ENCODE data around the gene SGSH. TPM values are rescaled to one million over a fixed set of nuclear protein-coding genes. Genes with fewer than 3 reads are reported as not detected.

Gene SGSH
- total RNA-seq, 4 donors from 2014 or later = 3.2 to 11.7 (median 6.1) TPM

- no peaks in the 10 kb centered on the region for H3K27me3 ChIP-seq
- no peak for ATAC-seq
- no peaks in the 10 kb centered on the region for H3K4me1 ChIP-seq
- TF ChIP-seq POLR2A (IDR thresholded peaks at IDR 0.05) = no peak
- no peak for TF ChIP-seq CTCF (IDR thresholded peaks at IDR 0.05 in 4 of 5, conservative IDR thresholded peaks at IDR 0.05 in 1 of 5)
- in situ Hi-C loops (cut with MboI; ENCODE audit: low sequenced_read_pairs in 4 of 4) = no loop called here
- H3K4me3 ChIP-seq = no peak overlapping the region
- no peaks in the 10 kb centered on the region for H3K36me3 ChIP-seq
- intact Hi-C loops (cut with DNase I; ENCODE audit: low total_unique reads) = no loop called here
- no peak for DNase-seq
- H3K9me3 ChIP-seq = no peaks in the 10 kb centered on the region
- H3K27ac ChIP-seq = no peak overlapping the region
Observed at GRCh38 chr17:80168371-80168770, 51.8 kb downstream of the SGSH start.

GRCh38 chr17:80166446-80166845, 53.7 kb downstream of the SGSH start:
- Histone ChIP-seq H3K27ac (no peak overlapping the region), H3K4me3 (no peak overlapping the region), H3K9me3 (no peaks in the 10 kb centered on the region), H3K4me1 (no peaks in the 10 kb centered on the region), H3K27me3 (no peaks in the 10 kb centered on the region), H3K36me3 (no peaks in the 10 kb centered on the region)
- no peak for ATAC-seq
- in situ Hi-C loops (cut with MboI; ENCODE audit: low sequenced_read_pairs in 4 of 4) (no loop called here), intact Hi-C loops (cut with DNase I; ENCODE audit: low total_unique reads) (no loop called here)
- no peak for TF ChIP-seq CTCF (IDR thresholded peaks at IDR 0.05 in 4 of 5, conservative IDR thresholded peaks at IDR 0.05 in 1 of 5)
- no peak for TF ChIP-seq POLR2A (IDR thresholded peaks at IDR 0.05)
- DNase-seq = no peak

GRCh38 chr17:80164185-80164584, 55.9 kb downstream of the SGSH start:
- no peaks in the 10 kb centered on the region for H3K27me3 ChIP-seq

GRCh38 chr17:80163336-80163735, 56.8 kb downstream of the SGSH start:
- ATAC-seq (no peak), DNase-seq (no peak)
- Histone ChIP-seq H3K27me3 (no peaks in the 10 kb centered on the region), H3K27ac (no peak overlapping the region), H3K4me1 (no peaks in the 10 kb centered on the region), H3K36me3 (no peaks in the 10 kb centered on the region), H3K9me3 (no peaks in the 10 kb centered on the region), H3K4me3 (no peak overlapping the region)
- no peak for TF ChIP-seq CTCF (IDR thresholded peaks at IDR 0.05 in 4 of 5, conservative IDR thresholded peaks at IDR 0.05 in 1 of 5)
- TF ChIP-seq POLR2A (IDR thresholded peaks at IDR 0.05) = no peak
- in situ Hi-C loops (cut with MboI; ENCODE audit: low sequenced_read_pairs in 4 of 4) = no loop called here
- intact Hi-C loops (cut with DNase I; ENCODE audit: low total_unique reads) = no loop called here

More at GRCh38 chr17:80164185-80164584, 55.9 kb downstream of the SGSH start:
- Histone ChIP-seq H3K27ac (no peak overlapping the region), H3K4me1 (no peaks in the 10 kb centered on the region), H3K36me3 (no peaks in the 10 kb centered on the region), H3K9me3 (no peaks in the 10 kb centered on the region), H3K4me3 (no peak overlapping the region)
- intact Hi-C loops (cut with DNase I; ENCODE audit: low total_unique reads) (no loop called here), in situ Hi-C loops (cut with MboI; ENCODE audit: low sequenced_read_pairs in 4 of 4) (no loop called here)
- ATAC-seq = no peak
- no peak for DNase-seq
- TF ChIP-seq POLR2A (IDR thresholded peaks at IDR 0.05) (no peak), CTCF (IDR thresholded peaks at IDR 0.05 in 4 of 5, conservative IDR thresholded peaks at IDR 0.05 in 1 of 5) (no peak)

GRCh38 chr17:80160536-80160935, 59.6 kb downstream of the SGSH start:
- no peaks in the 10 kb centered on the region for H3K4me1 ChIP-seq
- no peak overlapping the region for H3K4me3 ChIP-seq
- intact Hi-C loops (cut with DNase I; ENCODE audit: low total_unique reads) = no loop called here
- TF ChIP-seq CTCF (IDR thresholded peaks at IDR 0.05 in 4 of 5, conservative IDR thresholded peaks at IDR 0.05 in 1 of 5) (no peak), POLR2A (IDR thresholded peaks at IDR 0.05) (no peak)
- no peaks in the 10 kb centered on the region for H3K36me3 ChIP-seq
- DNase-seq (no peak), ATAC-seq (no peak)
- no peaks in the 10 kb centered on the region for H3K27me3 ChIP-seq
- no peaks in the 10 kb centered on the region for H3K9me3 ChIP-seq
- in situ Hi-C loops (cut with MboI; ENCODE audit: low sequenced_read_pairs in 4 of 4) = no loop called here
- no peak overlapping the region for H3K27ac ChIP-seq
